ENCODE data around the gene SPRN.

GRCh38 chr10:133442191-133442966, 18.0 kb upstream of the SPRN start:
- TF ChIP-seq CTCF (IDR thresholded peaks at IDR 0.05; ENCODE audit: low read depth, low read length) (no peak), MAX (IDR thresholded peaks at IDR 0.05; ENCODE audit: low read depth, low read length) (peak; percentile 70), POLR2A (IDR thresholded peaks at IDR 0.05; ENCODE audit: extremely low read depth, insufficient read length) (no peak), MYC (IDR thresholded peaks at IDR 0.05; ENCODE audit: low read depth, low read length) (peak; percentile 19; the same call in 1 of the 2 replicates)
